GM10847 (cell line): ENCODE measurements around the gene POLR3C.

Source experiments
- POLR2A ChIP-seq: IDR thresholded peaks from 2 replicates; pipeline ENCODE4 v1.6.1; 2011; ENCODE audit not compliant: insufficient read length; ENCODE audit errors: extremely low read depth

Gene POLR3C

GRCh38 chr1:145887631-145888030, 63.6 kb downstream of the POLR3C start:
- TF ChIP-seq POLR2A = no peak

- no peak for TF ChIP-seq POLR2A
These were observed 65.7 kb downstream of the POLR3C start for GRCh38 chr1:145889722-145890121.

GRCh38 chr1:145891143-145891542, 67.1 kb downstream of the POLR3C start:
- no peak for TF ChIP-seq POLR2A

- no peak for TF ChIP-seq POLR2A
These were observed 67.8 kb downstream of the POLR3C start for GRCh38 chr1:145891587-145892485.

- TF ChIP-seq POLR2A = no peak
These were observed 68.6 kb downstream of the POLR3C start for GRCh38 chr1:145892486-145893087.

- no peak for TF ChIP-seq POLR2A
These were observed 69.5 kb downstream of the POLR3C start for GRCh38 chr1:145893306-145894055.
